B cell (primary cell): ENCODE data around the gene ADCK2. TPM values are rescaled to one million over a fixed set of nuclear protein-coding genes. Genes with fewer than 3 reads are reported as not detected.

Source experiments
- ATAC-seq: fragments of 200-7000 bp; cut with Tn5 transposase; one replicate; pipeline ENCODE4 v1.10.0; 2021; ENCODE audit warnings: low read depth, mild to moderate bottlenecking, moderate number of reproducible peaks, moderate library complexity
- CTCF ChIA-PET: fragments of 350-600 bp; sonication (Branson Sonifier 250); formaldehyde crosslinking; loops from one replicate; lab custom pipeline; 2021; ENCODE audit warnings: antibody characterized with exemption, inconsistent platforms; lab: Charles Lee
- POLR2A ChIA-PET: fragments of 350-600 bp; sonication (Branson Sonifier 250); formaldehyde crosslinking; loops from one replicate; lab custom pipeline; 2021; ENCODE audit warnings: antibody characterized with exemption; lab: Charles Lee
- DNase-seq: peaks from one replicate; pipeline ENCODE4 v3.0.0; 2013
- H2AFZ ChIP-seq: 2 replicates; pipeline ENCODE4 v1.6.1; 2012; ENCODE audit warnings: mild to moderate bottlenecking, low read depth, low read length; ENCODE audit not compliant: insufficient read depth, poor library complexity, severe bottlenecking
- H3K27ac ChIP-seq, 2 donors: 1 replicate in 1 of 2; 2 replicates in 1 of 2; pipeline ENCODE4 v1.5.1; 2012 to 2013; ENCODE audit warnings: low read length in 2 of 2, mild to moderate bottlenecking in 2 of 2, moderate library complexity in 1 of 2
- H3K27me3 ChIP-seq, 4 experiments: fragments of 200-600 bp in 1 of 4; sonication (generic) in 1 of 4; replicated peaks in 1 of 4; 1 replicate in 2 of 4; 2 replicates in 2 of 4; pipeline versions ENCODE4 v1.6.1 to v1.7.0; 2013 to 2016; ENCODE audit warnings: low read length in 3 of 4, mild to moderate bottlenecking in 2 of 4, mixed read lengths in 1 of 4, moderate library complexity in 1 of 4; ENCODE audit not compliant: insufficient read depth in 4 of 4, control insufficient read depth in 3 of 4; ENCODE audit errors: control extremely low read depth in 1 of 4
- H3K36me3 ChIP-seq, 2 experiments: replicated peaks in 1 of 2; 1 replicate in 1 of 2; 2 replicates in 1 of 2; pipeline versions ENCODE4 v1.6.1 to v1.7.1; 2013; ENCODE audit warnings: low read length in 1 of 2; ENCODE audit not compliant: insufficient read depth in 2 of 2, control insufficient read depth in 1 of 2; ENCODE audit errors: control extremely low read depth in 1 of 2, extremely low read depth in 1 of 2
- H3K4me1 ChIP-seq, 2 donors: fragments of 200-600 bp in 1 of 2; sonication (generic) in 1 of 2; 1 replicate in 1 of 2; 2 replicates in 1 of 2; pipeline versions ENCODE4 v1.5.1 to v1.6.1; 2013 to 2017; ENCODE audit warnings: low read length in 2 of 2; ENCODE audit not compliant: control insufficient read depth in 2 of 2, insufficient read depth in 2 of 2
- H3K4me2 ChIP-seq: replicated peaks from 2 replicates; pipeline ENCODE3; 2012; ENCODE audit warnings: mild to moderate bottlenecking, low read depth, low read length; ENCODE audit not compliant: poor library complexity, severe bottlenecking
- H3K4me3 ChIP-seq, 5 experiments: fragments of 200-600 bp in 1 of 5; sonication (generic) in 1 of 5; 1 replicate in 3 of 5; 2 replicates in 2 of 5; pipeline versions ENCODE4 v1.5.1 to v1.7.0; 2011 to 2016; ENCODE audit warnings: low read length in 4 of 5, mild to moderate bottlenecking in 4 of 5, low read depth in 2 of 5, control low read depth in 1 of 5, moderate library complexity in 1 of 5; ENCODE audit not compliant: insufficient read depth in 1 of 5; ENCODE audit errors: control extremely low read depth in 1 of 5, extremely low read depth in 1 of 5
- H3K79me2 ChIP-seq: fragments of 200-600 bp; sonication (generic); one replicate; pipeline ENCODE4 v1.6.0; 2016; ENCODE audit warnings: low read length; ENCODE audit not compliant: control insufficient read depth, insufficient read depth
- H3K9ac ChIP-seq: fragments of 200-600 bp; sonication (generic); 2 replicates; pipeline ENCODE4 v1.6.1; 2017; ENCODE audit warnings: mild to moderate bottlenecking, low read length, moderate library complexity
- H3K9me3 ChIP-seq, 3 donors: one replicate each; pipeline versions ENCODE4 v1.6.1 to v1.7.1; 2013; ENCODE audit warnings: low read length in 2 of 3; ENCODE audit not compliant: control insufficient read depth in 2 of 3, insufficient read depth in 1 of 3; ENCODE audit errors: control extremely low read depth in 1 of 3
- H4K20me1 ChIP-seq: 2 replicates; pipeline ENCODE4 v1.6.0; 2012; ENCODE audit warnings: mild to moderate bottlenecking, low read length; ENCODE audit not compliant: insufficient read depth, control insufficient read depth, poor library complexity, severe bottlenecking
- H3K27ac Mint-ChIP-seq: one replicate; pipeline ENCODE4 v1.8.0; 2021; ENCODE audit warnings: mixed read lengths
- H3K27me3 Mint-ChIP-seq: one replicate; pipeline ENCODE4 v1.8.0; 2021; ENCODE audit warnings: mixed read lengths
- H3K4me1 Mint-ChIP-seq: one replicate; pipeline ENCODE4 v1.8.0; 2021; ENCODE audit warnings: mixed read lengths
- H3K4me3 Mint-ChIP-seq: one replicate; pipeline ENCODE4 v1.8.0; 2021; ENCODE audit warnings: mixed read lengths
- H3K9me3 Mint-ChIP-seq: one replicate; pipeline ENCODE4 v1.8.0; 2022; ENCODE audit warnings: mixed read lengths; ENCODE audit not compliant: insufficient read depth
- CTCF ChIP-seq: fragments of 200-600 bp; IDR thresholded peaks from one replicate; pipeline ENCODE4 v1.8.0; 2022; ENCODE audit warnings: antibody characterized with exemption, mild to moderate bottlenecking
- EZH2 ChIP-seq: IDR thresholded peaks from 2 replicates; pipeline ENCODE4 v1.6.1; 2012; ENCODE audit warnings: borderline replicate concordance, low read depth, mild to moderate bottlenecking, moderate library complexity, low read length; ENCODE audit not compliant: insufficient read depth, poor library complexity, severe bottlenecking
- WGBS: methylation state at CpG from one replicate; pipeline ENCODE4 v1.1.5; 2013; ENCODE audit warnings: missing lambda C conversion rate; ENCODE audit not compliant: insufficient coverage; 5-methylcytosine and 5-hydroxymethylcytosine counted together
- intact Hi-C: fragments of 100-400 bp; cut with micrococcal nuclease; formaldehyde crosslinking; loops from one replicate; pipeline ENCODE4 v1.10.0; 2022
- polyA plus RNA-seq: library from polyadenylated mRNA; depleted of rRNA; stranded (reverse); fragments of >200 nt; gene quantifications from 2 replicates; pipeline ENCODE4 v1.2.3, GENCODE V29; 2012
- total RNA-seq, 2 donors: library from RNA; stranded (reverse); fragments of 120-200 nt in 1 of 2; gene quantifications; 1 replicate in 1 of 2; 2 replicates in 1 of 2; pipeline versions ENCODE4 v1.2.3 to v1.2.4, GENCODE V29; 2013 to 2022

Gene ADCK2
- total and polyA plus RNA-seq, 2 donors (not counting 1 experiment from before 2014, with no cell fraction given) = 13.3 to 32.6 TPM

GRCh38 chr7:140635816-140636215 lies 36.9 kb upstream of the ADCK2 start:
- H3K9ac ChIP-seq = no peak overlapping the region

GRCh38 chr7:140637400-140637799 lies 35.3 kb upstream of the ADCK2 start:
- peaks cover 44% of the 10 kb centered on the region for H3K27me3 Mint-ChIP-seq
- H2AFZ ChIP-seq = no peak overlapping the region
- H3K27me3 ChIP-seq = peaks cover 0 to 65% (median 29%) of the 10 kb centered on the region in 4 experiments
- H3K27ac Mint-ChIP-seq = no peak overlapping the region
- no peaks in the 10 kb centered on the region for H3K36me3 ChIP-seq
- no peak overlapping the region for H3K9ac ChIP-seq
- H3K4me1 ChIP-seq = peaks cover 27% of the 10 kb centered on the region in 2 donors
- no peaks in the 10 kb centered on the region for H3K79me2 ChIP-seq
- ChIA-PET CTCF (no interaction called here), POLR2A (no interaction called here)
- no peak for DNase-seq
- TF ChIP-seq CTCF (no peak), EZH2 (no peak)
- H3K9me3 Mint-ChIP-seq = no peaks in the 10 kb centered on the region
- H3K4me2 ChIP-seq = no peak overlapping the region
- whole genome bisulfite sequencing = 65% methylated on average over 2 of the region's 3 CpGs
- intact Hi-C loops = no loop called here
- H3K4me3 Mint-ChIP-seq = no peak overlapping the region
- no peak overlapping the region for H3K27ac ChIP-seq
- peaks cover 0 to 19% (median 0%) of the 10 kb centered on the region in 3 donors for H3K9me3 ChIP-seq
- H4K20me1 ChIP-seq = no peaks in the 10 kb centered on the region
- ATAC-seq = no peak
- H3K4me1 Mint-ChIP-seq = peaks cover 25% of the 10 kb centered on the region
- H3K4me3 ChIP-seq = no peak overlapping the region

More at GRCh38 chr7:140635816-140636215, 36.9 kb upstream of the ADCK2 start:
- Mint-ChIP-seq H3K27ac (no peak overlapping the region), H3K27me3 (peaks cover 45% of the 10 kb centered on the region), H3K9me3 (no peaks in the 10 kb centered on the region), H3K4me1 (peaks cover 11% of the 10 kb centered on the region), H3K4me3 (no peak overlapping the region)
- Histone ChIP-seq H3K79me2 (no peaks in the 10 kb centered on the region), H3K4me3 (no peak overlapping the region), H3K4me2 (no peak overlapping the region), H3K36me3 (no peaks in the 10 kb centered on the region), H4K20me1 (no peaks in the 10 kb centered on the region), H3K27ac (no peak overlapping the region), H3K27me3 (peaks cover 0 to 55% (median 21%) of the 10 kb centered on the region in 4 experiments), H3K4me1 (peaks cover 11 to 12% of the 10 kb centered on the region in 2 donors), H2AFZ (no peak overlapping the region), H3K9me3 (peaks cover 0 to 6% (median 0%) of the 10 kb centered on the region in 3 donors)
- no peak for DNase-seq
- 92% methylated on average over 3 of the region's 5 CpGs for WGBS
- ATAC-seq = no peak
- no peak for TF ChIP-seq EZH2
- no peak for TF ChIP-seq CTCF
- CTCF ChIA-PET = interaction anchor here (1.3 kb wide), 1 partner anchor 10 kb away, joined by 3 read pairs; no protein-coding TSS in a partner anchor
- intact Hi-C loops = no loop called here
- POLR2A ChIA-PET = no interaction called here
